PC-9 (cell line): Measurements from ENCODE around the gene GGTLC1.

Experiments used
- CTCF ChIP-seq: fragments of 200-600 bp; sonication (generic); conservative IDR thresholded peaks from 2 replicates; pipeline ENCODE4 v1.6.1; 2017; ENCODE audit warnings: mixed run types, antibody characterized with exemption, mild to moderate bottlenecking, moderate library complexity
- EZH2 ChIP-seq: fragments of 200-600 bp; sonication (generic); IDR thresholded peaks from 2 replicates; pipeline ENCODE4 v1.8.0; 2017; ENCODE audit warnings: antibody characterized with exemption, low read depth

- TF ChIP-seq CTCF (no peak), EZH2 (no peak)
These were observed 43.9 kb upstream of the GGTLC1 start for GRCh38 chr20:24032400-24032898.
